GM21390 (cell line): ENCODE results near the gene NOL4L.

Experiments
- ATAC-seq: cut with Tn5 transposase; IDR thresholded peaks from one replicate; pipeline ENCODE4 v1.9.1; 2021; ENCODE audit not compliant: unreplicated experiment

Gene NOL4L

GRCh38 chr20:32461836-32462600 is 123.1 kb downstream of the NOL4L start:
- no peak for ATAC-seq

GRCh38 chr20:32460683-32461320 is 124.3 kb downstream of the NOL4L start:
- ATAC-seq: no peak

- no peak for ATAC-seq
Observed at GRCh38 chr20:32460231-32460630, 124.9 kb downstream of the NOL4L start.

- ATAC-seq: no peak
Observed at GRCh38 chr20:32458837-32459220, 126.3 kb downstream of the NOL4L start.

- ATAC-seq: no peak
Observed at GRCh38 chr20:32458061-32458836, 126.9 kb downstream of the NOL4L start.

- peak; percentile 45 for ATAC-seq
Observed at GRCh38 chr20:32457479-32457986, 127.6 kb downstream of the NOL4L start.

GRCh38 chr20:32456869-32457478 is 128.2 kb downstream of the NOL4L start:
- ATAC-seq: peak; percentile 60

GRCh38 chr20:32455901-32456701 is 129.0 kb downstream of the NOL4L start:
- no peak for ATAC-seq

- no peak for ATAC-seq
Observed at GRCh38 chr20:32455171-32455900, 129.8 kb downstream of the NOL4L start.

- no peak for ATAC-seq
Observed at GRCh38 chr20:32454164-32455145, 130.7 kb downstream of the NOL4L start.

GRCh38 chr20:32453467-32454163 is 131.5 kb downstream of the NOL4L start:
- ATAC-seq: no peak

- ATAC-seq: no peak
Observed at GRCh38 chr20:32452776-32453466, 132.2 kb downstream of the NOL4L start.

GRCh38 chr20:32451682-32452461 is 133.3 kb downstream of the NOL4L start:
- ATAC-seq: no peak

GRCh38 chr20:32451340-32451681 is 133.8 kb downstream of the NOL4L start:
- ATAC-seq: no peak

- no peak for ATAC-seq
Observed at GRCh38 chr20:32450484-32451061, 134.6 kb downstream of the NOL4L start.

- no peak for ATAC-seq
Observed at GRCh38 chr20:32449890-32450401, 135.2 kb downstream of the NOL4L start.
